Stimulated activated CD4-positive, alpha-beta T cell treated with anti-CD3 and anti-CD28 coated beads, Interleukin-15, amount 100 ng/mL, for 48 hours (primary cell): ENCODE results near the gene COL25A1.
"Not testable (repeated sequence)": the region's sequence is repeated elsewhere in the genome, so short reads cannot be mapped to it uniquely, and the experiment has no call there.

ENCODE experiments used
- DNase-seq, 2 donors: peaks; one replicate each; pipeline ENCODE4 v3.0.0-alpha.2; 2020; ENCODE audit warnings: low read depth in 2 of 2

The COL25A1 gene

GRCh38 chr4:109169170-109169569, 133.3 kb downstream of the COL25A1 start:
- DNase-seq = no peak

- no peak for DNase-seq
Measured at GRCh38 chr4:109166586-109166985, 135.9 kb downstream of the COL25A1 start.

GRCh38 chr4:109166126-109166525, 136.3 kb downstream of the COL25A1 start:
- DNase-seq = no peak

GRCh38 chr4:109164011-109164410, 138.4 kb downstream of the COL25A1 start:
- no peak for DNase-seq

- DNase-seq = no peak
Measured at GRCh38 chr4:109163493-109163892, 139.0 kb downstream of the COL25A1 start.

GRCh38 chr4:109162759-109163158, 139.7 kb downstream of the COL25A1 start:
- no peak for DNase-seq

GRCh38 chr4:109160494-109160893, 142.0 kb downstream of the COL25A1 start:
- DNase-seq = no peak

GRCh38 chr4:109157696-109158095, 144.8 kb downstream of the COL25A1 start:
- DNase-seq = no peak

GRCh38 chr4:109157205-109157604, 145.3 kb downstream of the COL25A1 start:
- DNase-seq = no peak

DNA sequence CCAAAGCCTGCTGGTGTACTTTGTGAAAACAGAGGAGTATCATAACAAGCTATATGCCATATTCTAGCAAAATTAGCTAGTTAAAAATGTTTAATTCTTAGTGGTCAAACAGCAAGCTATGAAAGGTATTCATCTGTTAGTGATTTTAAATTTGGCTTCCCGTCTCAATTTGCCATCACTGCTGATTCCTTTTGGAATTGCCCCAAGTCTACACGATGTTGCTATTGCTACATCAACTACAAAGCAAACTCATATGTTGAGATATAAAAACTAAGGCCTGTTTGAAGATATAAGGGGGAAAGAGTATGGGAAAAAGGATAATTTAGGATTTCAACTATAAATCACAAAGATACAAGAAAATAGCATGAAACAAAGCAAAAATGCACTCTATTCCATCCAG, 146.1 kb downstream of the COL25A1 start:
- DNase-seq = no peak

DNA sequence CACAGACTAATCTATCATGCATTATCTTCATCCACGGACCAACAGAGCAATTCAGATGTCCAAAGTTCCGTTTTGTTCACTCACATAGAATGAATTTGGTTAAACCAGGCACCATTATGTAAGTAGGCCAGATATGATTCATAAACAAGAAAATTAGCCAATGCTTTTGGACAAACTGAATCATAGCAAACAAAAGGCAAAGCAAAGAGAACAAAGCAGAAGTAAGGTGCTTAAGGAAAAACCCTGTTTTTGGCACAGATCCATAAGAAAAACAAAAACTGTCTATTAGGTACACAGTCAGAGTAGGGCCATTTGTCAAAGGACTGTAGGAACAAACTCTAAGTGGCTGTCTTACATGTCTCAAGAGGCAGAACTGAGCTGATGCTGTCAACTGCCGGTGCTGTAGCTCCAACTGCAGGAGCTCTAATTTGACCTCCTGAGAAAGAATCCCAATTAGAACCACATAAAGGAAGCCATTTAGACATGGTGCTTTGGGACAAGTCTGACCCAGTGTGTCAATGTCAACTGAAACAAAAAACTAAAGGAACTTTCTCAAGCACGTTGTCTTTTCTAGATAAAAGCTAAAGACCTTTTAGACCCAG, 146.7 kb downstream of the COL25A1 start:
- no peak for DNase-seq

DNA sequence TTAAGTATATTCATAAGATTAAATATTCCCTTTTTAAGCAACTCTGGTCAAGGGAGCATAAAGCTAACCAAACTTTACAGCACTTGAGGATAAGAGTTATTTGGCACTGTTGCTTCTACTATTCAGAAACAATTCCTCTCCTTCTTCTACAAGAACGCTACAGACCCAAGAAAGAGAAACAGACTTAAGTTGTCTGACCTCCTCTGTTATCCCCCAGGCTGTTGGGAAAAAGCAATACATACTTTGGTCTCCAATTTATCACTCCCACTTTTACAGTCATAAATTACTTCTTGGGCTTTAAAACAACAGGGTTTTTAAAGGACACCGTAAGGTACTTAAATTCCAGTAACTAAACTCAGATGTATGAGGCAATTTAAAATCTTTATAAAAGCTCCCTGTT, 147.4 kb downstream of the COL25A1 start:
- DNase-seq = no peak

DNA sequence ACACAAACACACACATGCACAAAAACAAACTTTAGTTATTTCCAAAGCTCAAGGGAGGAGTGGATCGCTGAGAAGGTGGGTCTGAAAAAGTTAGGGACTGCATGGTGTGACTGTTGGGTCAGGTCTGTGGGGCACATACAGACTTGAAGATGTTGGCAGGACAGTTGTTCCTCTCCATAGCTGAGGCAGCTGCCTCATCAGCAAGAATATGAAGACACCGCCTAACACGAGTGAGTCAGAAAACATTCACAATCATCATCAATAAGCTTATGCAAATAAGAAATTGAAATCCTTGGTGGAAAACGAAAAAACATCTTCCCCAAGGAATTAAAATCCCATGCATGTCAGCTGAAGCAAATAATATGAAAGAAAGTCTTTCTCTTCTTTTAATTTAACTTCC, 148.0 kb downstream of the COL25A1 start:
- DNase-seq = no peak

GRCh38 chr4:109149836-109150235, 152.6 kb downstream of the COL25A1 start:
- DNase-seq = no peak

DNA sequence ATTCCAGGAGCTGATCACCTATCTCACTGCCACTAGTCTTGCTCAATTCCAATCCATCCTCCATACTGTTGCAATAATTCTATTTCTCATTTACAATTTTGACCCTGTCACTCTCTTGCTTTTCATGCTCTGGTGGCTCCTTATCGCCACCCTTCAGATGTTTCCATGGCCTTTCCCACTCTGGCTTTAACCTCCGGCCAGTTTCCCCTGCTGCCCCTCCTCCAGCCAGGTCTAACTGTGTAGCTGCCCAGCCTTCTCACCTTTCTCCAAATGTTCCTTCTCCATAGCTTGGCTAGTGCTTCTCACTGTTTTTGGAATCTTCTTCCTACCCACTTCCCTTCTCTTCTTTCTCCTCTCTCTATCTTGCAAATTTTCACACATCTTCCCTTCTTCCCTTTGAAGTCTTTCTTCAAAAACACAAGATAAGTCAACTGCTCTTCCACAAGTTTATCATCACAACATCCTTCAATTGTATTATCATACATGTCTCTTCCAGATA, 153.8 kb downstream of the COL25A1 start:
- no peak for DNase-seq

DNA sequence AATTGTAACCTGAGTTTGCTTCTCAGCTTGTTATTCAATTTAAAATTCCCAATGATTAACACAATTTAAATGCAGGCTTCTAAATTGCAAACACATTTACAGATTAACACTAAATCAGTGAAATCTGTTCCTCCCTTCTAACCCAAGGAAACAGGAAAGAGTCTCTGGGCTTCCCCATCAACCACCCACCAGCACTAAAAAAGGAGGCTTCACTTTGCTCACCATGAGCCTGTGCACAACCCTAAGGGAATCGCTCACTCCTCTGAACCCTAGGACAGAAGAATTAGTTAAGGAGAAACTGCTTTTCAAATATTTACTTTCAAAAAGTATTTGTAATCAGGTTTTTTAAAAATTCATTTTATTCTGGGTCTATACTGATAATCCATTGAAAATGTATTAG, 155.3 kb downstream of the COL25A1 start:
- no peak for DNase-seq

DNA sequence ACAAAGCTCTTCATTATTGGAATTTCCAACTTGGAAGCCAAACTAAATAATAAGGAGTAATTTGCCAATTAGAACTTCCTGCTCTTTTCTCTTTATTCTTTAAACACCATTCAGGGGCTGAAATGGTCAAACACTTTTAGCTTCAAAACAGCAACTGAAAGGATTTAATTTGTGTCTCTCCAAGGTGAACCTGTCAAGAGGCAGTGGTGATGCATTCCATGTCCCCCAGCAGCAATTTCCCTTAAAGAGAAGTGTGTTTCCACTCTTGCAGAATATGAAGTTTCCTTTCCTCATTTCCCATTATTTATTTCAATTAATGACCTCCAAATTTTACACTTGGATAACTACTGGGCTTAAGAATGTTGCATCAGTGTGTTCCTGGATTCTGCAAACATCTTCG, 156.0 kb downstream of the COL25A1 start:
- no peak for DNase-seq

DNA sequence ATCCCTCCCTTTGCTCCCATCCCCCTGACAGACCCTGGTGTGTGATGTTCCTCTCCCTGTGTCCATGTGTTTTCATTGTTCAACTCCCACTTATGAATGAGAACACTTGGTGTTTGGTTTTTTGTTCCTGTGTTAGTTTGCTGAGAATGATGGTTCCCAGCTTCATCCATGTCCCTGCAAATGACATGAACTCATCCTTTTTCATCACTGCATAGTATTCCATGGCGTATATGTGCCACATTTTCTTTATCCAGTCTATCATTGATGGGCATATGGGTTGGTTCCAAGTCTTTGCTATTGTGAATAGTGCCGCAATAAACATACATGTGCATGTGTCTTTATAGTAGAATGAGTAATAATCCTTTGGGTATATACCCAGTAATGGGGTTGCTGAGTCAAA, 164.3 kb downstream of the COL25A1 start:
- DNase-seq = not testable (repeated sequence)

DNA sequence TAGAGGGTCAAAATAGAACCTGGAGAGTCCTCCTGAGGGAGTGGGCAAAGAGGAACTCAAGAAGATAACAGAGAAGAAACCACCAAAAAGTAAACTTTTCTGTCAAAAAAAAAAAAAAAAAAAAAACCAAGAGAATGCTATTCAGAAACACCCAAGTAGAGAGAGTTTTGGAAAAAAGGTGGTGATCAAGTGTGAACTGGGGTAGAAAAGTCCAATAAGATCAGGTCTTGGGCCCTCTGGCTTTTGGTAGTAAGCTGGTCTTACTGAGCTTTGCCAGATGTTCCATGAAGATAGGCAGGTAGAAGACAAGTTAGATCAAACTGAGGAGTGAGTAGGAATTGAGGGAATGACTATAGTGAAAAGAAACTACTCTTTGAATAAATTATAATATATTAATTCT, 167.5 kb downstream of the COL25A1 start:
- DNase-seq = no peak

- DNase-seq = no peak
Measured at GRCh38 chr4:109134268-109134667, 168.2 kb downstream of the COL25A1 start.

DNA sequence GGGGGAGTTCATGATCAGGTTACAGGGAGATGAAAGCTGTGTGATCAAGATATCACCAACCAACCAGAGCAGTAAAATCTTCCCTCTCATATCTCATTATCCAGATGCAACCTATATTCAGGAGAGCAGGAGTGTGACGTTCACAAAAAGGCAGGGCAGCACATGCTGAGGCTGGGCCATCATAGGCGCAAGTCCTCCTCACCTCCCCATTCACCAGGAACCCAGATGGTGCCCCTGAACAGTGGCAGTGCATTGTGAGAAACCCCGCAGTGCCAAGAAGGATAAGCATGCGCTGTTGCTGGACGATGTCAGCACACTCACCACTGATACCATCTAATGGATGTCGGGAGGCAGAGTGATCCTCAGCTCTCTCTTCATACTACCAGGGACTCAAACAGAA, 170.9 kb downstream of the COL25A1 start:
- no peak for DNase-seq

DNA sequence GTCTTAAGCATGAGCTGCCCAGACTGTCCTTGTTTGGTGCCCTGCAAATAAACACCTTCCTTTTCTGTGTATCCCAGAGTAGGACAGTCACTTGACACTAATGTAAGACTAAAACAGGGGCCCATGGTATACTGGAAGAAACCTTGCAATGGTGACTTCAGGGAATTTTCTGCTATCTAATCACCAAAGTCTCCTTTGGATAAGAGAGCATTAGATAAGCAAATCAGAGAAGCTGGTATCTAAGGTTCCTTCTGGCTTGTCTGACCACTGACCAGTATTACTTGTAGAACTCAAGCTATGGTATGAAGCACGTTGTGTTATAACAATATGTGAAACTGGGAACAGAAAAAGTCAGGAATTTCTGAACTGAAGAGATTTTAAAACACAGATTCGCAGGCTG, 173.9 kb downstream of the COL25A1 start:
- DNase-seq = no peak

DNA sequence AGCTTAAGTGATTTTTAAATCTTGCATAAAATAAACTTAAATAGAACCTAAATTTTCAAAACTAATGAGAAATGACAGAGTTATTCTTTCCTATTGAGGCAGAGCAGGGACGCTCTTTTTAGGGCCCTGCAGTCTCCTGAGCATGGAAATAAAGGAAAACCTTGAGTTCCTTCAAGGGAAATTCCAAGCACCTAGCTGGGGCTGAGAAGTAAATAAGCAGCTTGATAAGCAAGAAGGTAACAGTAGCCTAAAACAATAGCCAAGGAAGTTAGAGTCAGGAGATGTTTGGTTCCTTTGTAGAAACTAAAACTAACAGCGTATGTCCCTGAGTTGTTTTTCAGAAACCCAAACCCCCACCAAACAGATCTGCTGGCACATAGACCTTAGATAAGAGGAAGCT, 174.6 kb downstream of the COL25A1 start:
- DNase-seq = no peak

DNA sequence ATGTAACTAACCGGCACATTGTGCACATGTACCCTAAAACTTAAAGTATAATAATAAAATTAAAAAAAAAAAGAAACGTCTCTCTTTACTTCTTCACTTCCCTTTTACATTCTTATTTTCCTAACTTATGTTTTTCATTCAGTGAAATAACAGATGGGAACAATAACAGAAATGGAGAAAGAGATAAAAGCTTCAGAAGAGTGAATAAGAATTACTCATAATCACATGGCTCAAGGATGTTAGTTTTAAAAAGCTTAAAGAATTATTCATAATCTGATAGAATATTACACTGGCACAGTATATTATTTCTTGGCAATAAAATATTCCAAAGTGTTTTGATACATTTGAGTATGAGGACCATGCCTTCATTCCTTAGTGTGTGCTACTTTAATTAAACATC, 175.6 kb downstream of the COL25A1 start:
- DNase-seq = no peak
